Mononuclear cell (primary cell): ENCODE results near the gene ELF4. TPM values are rescaled to one million over a fixed set of nuclear protein-coding genes. Genes with fewer than 3 reads are reported as not detected.

Experiments
- H3K27me3 ChIP-seq: 2 replicates; pipeline ENCODE4 v1.6.0; 2011; ENCODE audit warnings: low read length, control low read depth; ENCODE audit not compliant: insufficient read depth
- H3K4me1 ChIP-seq: 2 replicates; pipeline ENCODE4 v1.5.1; 2011; ENCODE audit warnings: mild to moderate bottlenecking, low read length, control low read depth; ENCODE audit not compliant: insufficient read depth
- H3K4me3 ChIP-seq: 2 replicates; pipeline ENCODE4 v1.5.1; 2011; ENCODE audit warnings: mild to moderate bottlenecking, low read length, moderate library complexity
- H3K9me3 ChIP-seq: 2 replicates; pipeline ENCODE4 v1.5.1; 2011; ENCODE audit warnings: low read depth, mild to moderate bottlenecking, control low read depth, low read length
- total RNA-seq: library from RNA; depleted of rRNA; stranded (reverse); fragments of >200 nt; gene quantifications from one replicate; pipeline ENCODE4 v1.2.3, GENCODE V29; 2012

ELF4 gene
- total RNA-seq, 1 donor: 52.1 TPM

GRCh38 chrX:130103605-130104004, 6.7 kb downstream of the ELF4 start:
- Histone ChIP-seq H3K9me3 (no peaks in the 10 kb centered on the region), H3K27me3 (no peaks in the 10 kb centered on the region), H3K4me3 (no peak overlapping the region), H3K4me1 (peaks cover 80% of the 10 kb centered on the region)

GRCh38 chrX:130100180-130100579, 10.1 kb downstream of the ELF4 start:
- H3K9me3 ChIP-seq: no peaks in the 10 kb centered on the region
- H3K4me3 ChIP-seq: no peak overlapping the region
- H3K4me1 ChIP-seq: peaks cover 66% of the 10 kb centered on the region
- H3K27me3 ChIP-seq: no peaks in the 10 kb centered on the region

DNA sequence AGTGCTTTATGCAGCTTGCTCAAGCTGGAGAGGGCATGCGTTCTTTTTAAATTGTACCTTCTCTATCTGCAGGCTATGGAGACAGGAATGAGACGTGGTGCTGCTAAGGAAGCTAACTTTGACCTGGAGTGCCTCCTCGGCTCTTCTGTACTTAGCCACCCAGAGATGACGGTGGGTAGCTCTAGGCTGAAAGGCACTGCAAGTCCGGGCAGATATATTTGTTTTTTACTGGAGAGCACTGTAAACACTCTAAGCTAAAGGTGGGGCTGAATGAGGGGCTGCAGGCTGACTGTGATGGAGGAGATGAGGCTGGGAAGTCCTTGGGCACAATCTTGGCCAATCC, 12.1 kb downstream of the ELF4 start:
- peaks cover 65% of the 10 kb centered on the region for H3K4me1 ChIP-seq
- H3K9me3 ChIP-seq: no peaks in the 10 kb centered on the region
- no peaks in the 10 kb centered on the region for H3K27me3 ChIP-seq
- no peak overlapping the region for H3K4me3 ChIP-seq

DNA sequence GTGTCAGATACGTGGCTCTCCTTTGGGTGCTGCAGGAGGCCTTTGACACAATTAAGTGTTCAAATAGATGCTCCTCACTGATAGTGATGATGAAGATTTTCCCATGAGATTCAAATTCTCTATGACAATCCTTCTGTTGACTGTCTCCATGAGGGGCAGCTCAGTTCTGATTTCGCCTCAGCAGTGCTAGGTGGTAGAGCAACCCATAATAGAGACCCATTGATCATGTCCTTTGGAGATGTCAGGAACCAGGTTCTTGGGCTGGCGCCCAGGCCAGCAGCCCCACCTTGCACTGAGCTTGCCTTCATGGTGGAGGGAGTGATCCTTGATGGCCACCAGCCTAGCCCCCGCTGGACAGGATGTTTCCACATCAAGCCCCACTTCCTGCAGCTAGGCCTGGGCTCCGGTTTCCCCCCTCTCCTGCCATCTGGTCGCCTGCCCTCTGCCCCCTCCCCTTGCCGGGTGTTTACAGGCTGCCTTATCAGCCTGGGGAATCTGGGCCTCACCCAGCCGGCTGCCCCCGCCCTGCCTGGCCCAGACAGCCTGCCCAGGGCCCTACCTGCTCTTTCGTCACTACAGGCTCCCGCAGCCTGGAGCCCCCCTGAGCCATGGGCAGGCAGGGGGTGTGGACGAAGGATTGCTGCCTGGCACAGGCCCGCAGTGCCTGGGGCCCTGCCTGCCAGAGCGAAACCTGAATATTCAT, 12.6 kb downstream of the ELF4 start:
- Histone ChIP-seq H3K9me3 (no peaks in the 10 kb centered on the region), H3K4me3 (no peak overlapping the region), H3K4me1 (peaks cover 69% of the 10 kb centered on the region), H3K27me3 (no peaks in the 10 kb centered on the region)

DNA sequence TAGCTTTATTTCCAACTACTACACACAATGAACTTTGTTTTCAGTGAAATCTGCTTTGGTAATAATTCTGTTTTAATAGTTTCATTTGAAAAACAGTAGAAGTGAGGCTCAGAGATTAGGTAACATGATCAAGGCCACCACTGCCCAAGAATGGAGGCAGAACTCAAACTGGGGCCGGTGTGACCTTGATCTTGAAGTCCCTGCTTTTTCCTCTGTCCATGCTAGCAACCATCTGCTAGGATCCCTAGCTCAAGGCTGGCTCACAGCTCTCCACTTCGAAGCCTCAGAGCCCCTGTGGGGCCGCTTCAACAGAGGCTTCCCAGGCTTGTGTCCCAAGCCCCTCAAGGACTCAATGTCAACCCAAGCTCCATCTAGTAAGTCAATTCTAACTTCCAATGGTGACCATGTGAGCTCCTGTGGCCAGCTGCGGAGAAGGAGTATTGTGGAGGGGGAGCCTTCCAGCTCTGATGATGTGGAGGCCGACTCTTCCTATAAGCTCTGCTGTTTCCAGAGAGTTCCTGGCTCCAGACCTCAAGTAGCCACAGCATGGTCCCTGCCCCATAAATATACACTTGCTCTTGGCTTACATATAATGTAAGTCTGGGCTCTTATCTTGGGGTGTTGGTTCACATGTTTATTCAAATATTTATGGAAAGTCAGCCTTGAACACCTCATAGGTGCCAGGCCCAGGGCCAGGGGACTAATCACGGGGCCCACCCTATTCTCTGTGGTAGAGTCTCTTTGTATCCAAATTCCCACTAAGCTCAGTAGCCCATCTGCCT, 14.9 kb downstream of the ELF4 start:
- Histone ChIP-seq H3K4me3 (no peak overlapping the region), H3K9me3 (no peaks in the 10 kb centered on the region), H3K27me3 (no peaks in the 10 kb centered on the region), H3K4me1 (peaks cover 82% of the 10 kb centered on the region)

DNA sequence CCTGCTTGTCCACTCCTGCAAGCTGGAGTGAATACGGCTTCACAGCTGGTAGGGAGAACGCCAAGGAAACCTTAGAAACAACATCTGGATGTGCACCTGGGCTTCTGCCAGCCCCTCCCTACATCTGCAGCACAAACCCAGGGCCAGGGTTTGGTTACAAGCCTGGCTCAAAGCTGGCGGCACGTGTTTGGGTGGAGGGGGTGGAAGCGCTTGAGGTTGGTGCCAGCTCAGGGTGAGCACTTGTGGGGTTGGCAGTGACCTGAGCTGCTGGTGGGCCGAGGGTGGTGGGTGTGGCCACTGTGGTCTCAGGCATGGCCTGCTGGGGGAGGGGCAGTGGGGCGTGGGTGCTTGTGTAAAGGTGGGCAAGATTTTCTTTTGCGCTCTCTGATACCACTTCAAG, 15.6 kb downstream of the ELF4 start:
- Histone ChIP-seq H3K4me1 (peaks cover 81% of the 10 kb centered on the region), H3K4me3 (no peak overlapping the region), H3K27me3 (no peaks in the 10 kb centered on the region), H3K9me3 (no peaks in the 10 kb centered on the region)

GRCh38 chrX:130093271-130093670, 17.0 kb downstream of the ELF4 start:
- Histone ChIP-seq H3K27me3 (no peaks in the 10 kb centered on the region), H3K4me3 (no peak overlapping the region), H3K9me3 (no peaks in the 10 kb centered on the region), H3K4me1 (peaks cover 81% of the 10 kb centered on the region)

DNA sequence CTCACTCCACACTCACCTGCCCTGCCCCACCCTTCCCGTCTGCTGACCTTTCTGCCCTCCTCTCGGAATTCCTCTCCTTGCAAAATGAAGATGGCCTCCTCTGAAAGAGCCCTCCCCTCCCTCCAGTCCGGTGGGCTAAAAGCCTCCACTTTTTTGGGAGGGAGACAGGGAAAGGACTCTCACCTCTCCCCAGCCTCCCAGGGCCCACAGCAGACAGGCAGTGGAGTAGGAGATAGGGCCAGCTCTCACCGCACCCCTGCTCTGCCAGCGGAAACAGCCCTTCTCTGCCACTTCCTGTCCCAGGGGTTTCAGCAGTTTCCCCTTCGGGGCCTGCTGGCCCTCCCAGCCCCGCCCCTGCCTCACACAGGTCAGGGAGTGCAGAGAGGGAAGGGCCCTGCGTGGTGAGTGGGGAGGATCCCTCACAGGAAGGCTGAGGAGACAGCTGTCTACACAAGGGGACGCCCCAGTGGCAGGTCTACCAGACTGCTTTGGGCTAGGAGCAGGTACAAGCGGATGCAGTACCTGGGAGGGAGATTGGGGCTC, 18.2 kb downstream of the ELF4 start:
- no peaks in the 10 kb centered on the region for H3K27me3 ChIP-seq
- H3K9me3 ChIP-seq: no peaks in the 10 kb centered on the region
- peaks cover 83% of the 10 kb centered on the region for H3K4me1 ChIP-seq
- peak overlapping the region; percentile 23 for H3K4me3 ChIP-seq

DNA sequence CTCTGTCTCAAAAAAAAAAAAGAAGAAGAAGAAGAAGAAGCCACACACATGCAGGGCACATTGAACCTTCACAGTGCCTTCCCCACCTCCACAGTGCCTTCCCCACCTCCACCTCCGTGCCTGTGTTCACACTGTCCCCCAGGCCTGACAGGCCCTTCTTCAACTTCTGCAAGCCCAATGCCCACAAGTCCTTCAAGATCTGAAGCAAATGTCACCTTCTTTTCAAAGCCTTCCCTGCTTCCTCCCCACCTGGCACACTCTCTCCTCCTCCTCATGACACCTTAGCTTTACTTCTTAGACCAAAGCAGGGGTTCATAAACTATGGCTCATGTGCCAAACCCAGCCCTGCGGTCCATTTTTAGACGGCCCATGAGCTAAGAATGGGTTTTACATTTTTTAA, 19.9 kb downstream of the ELF4 start:
- H3K4me1 ChIP-seq: peaks cover 96% of the 10 kb centered on the region
- H3K9me3 ChIP-seq: no peaks in the 10 kb centered on the region
- H3K4me3 ChIP-seq: no peak overlapping the region
- no peaks in the 10 kb centered on the region for H3K27me3 ChIP-seq

DNA sequence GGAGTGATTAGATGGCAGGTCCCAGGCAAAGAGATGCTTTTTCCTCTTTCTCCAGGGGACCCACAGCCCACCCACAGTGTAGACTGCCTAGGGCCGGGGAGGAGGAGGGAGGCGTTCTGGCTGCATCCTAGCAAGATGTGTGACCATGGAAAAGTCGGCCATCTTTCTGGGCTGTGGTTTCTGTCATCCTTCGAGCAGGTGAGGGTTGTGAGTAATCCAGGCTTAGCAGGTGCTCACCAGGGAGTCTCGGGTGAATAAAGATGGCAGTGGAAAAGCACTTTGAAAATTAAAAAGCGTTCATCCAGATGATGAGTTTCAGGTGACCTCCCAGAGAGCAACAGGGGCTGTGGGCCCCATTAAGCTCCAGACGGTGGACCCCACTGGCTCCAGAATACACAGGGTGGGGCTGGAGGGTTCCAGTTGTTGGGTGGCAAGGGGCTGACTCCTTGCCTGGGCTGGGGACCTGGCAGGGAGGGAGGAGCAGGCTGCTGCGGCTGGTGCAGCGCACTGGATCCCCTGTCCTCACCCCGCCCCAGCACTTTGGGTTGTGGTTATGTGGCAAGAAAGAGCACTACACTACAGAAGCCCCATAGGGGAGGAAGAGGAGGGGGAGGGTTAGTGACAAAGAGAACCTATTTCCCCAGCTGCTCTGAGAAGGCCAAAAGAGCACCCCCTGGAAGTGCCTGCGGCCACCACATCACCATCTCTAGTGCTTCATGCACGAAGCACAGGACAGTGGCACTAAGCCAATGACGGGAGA, 23.7 kb downstream of the ELF4 start:
- Histone ChIP-seq H3K27me3 (no peaks in the 10 kb centered on the region), H3K9me3 (no peaks in the 10 kb centered on the region), H3K4me1 (peaks cover 97% of the 10 kb centered on the region), H3K4me3 (peak overlapping the region; percentile 42)

DNA sequence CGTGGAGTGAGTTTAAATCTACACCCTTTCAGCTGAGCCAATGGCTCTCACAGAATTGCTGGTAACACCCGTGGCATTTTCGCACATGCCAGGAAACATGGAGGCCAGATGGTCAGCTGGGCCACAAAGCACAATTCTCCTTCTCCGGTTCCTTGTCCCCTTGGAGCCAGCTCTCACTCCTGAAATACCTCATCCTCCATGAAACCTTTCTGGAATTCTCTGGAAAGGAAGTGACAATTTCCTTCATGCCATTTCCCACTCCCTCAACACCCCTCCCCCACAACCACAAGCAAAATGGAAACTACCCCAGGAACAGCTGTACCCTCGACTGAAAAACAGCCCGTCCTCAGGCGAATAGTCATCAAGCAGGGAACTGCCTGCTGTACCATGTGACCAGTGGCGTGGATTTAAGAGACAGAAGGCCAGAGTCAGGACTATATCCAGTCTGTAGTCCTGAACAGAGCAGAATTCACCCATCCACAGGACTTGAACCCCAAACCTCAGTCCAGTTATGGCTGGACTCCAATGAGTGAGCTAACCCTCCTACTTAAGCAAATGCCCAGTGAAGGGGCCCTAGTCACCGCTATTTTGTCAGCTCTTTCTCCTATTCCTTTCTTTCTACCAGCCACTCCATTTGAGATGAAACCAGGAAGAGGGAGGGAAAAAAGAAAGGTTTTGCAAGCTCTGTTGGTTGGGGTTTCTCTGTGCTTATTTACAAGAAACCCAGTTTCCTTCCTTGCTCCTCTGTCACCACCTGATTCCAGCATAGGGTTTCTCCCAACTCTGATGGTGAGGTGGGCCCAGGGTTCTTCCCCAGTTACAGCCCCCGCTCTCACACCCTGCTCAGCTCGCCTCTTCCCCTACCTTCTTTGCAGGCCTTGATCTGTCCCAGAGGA, 24.5 kb downstream of the ELF4 start:
- no peaks in the 10 kb centered on the region for H3K9me3 ChIP-seq
- H3K4me3 ChIP-seq: peak overlapping the region; percentile 42
- H3K27me3 ChIP-seq: no peaks in the 10 kb centered on the region
- H3K4me1 ChIP-seq: peaks cover 97% of the 10 kb centered on the region

DNA sequence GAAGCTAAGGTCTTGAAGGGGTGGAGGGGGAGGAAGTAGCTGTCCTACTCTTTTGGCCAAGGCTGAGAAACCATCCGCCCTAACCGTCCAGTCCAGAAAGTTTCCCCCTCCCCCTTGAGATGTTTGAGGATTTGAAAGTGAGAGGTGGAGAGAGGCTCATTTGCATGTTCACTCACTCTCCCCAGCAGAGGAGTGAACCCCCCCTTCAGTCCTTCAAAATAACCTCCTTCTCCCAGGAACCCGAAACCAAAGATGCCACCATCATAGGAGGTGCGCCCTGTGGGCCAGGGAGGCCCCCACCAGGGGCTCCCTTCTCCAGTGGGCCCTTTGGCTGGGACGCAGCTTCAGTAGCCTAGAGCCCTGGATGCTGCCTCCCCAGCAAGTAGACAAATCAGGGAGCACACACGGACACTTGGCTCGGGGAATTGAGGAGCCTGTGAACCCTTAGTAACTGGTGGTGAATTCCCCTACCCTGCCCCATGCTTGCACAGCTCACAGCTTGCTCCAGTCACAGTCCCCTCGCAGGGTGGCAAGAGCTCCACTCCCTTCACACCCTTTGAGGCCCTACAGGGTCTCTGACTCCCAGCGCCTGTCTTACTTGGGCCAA, 25.6 kb downstream of the ELF4 start:
- Histone ChIP-seq H3K4me3 (peak overlapping the region; percentile 42), H3K4me1 (peaks cover 97% of the 10 kb centered on the region), H3K9me3 (no peaks in the 10 kb centered on the region), H3K27me3 (no peaks in the 10 kb centered on the region)

DNA sequence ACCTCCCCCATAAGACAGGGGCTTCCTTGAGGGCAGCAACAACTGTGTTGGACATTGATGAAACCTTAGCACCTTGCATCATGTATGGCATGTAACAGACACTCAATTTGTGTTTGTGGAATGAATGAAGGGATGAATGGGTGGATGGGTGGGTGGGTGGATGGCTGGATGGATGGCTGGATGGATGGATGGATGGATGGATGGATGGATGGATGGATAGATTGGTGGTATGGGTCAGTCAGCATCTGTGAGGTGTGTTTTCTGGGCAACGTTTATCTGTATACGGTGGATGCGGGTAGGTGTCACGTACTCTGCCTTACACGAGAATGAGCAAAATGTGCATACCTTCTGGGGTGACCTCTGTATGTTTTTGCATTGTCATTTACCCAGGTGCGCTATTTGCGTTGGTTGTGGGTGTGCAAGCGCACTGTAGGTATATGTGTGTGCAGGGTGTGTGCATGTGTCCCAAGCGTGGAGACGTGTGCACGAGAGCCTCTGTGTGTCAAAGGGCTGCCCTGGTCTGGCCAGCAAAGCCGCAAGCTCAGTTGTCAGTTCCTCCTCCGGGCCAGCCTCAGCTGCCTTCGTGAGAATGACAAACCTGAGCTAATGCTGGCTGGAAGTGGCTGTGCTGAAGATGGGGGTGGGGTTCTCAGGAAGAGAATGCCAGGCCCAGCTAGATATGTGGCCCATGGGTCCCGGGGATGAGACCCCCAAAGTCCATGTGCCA, 26.5 kb downstream of the ELF4 start:
- H3K4me3 ChIP-seq: no peak overlapping the region
- no peaks in the 10 kb centered on the region for H3K27me3 ChIP-seq
- H3K4me1 ChIP-seq: peaks cover 88% of the 10 kb centered on the region
- H3K9me3 ChIP-seq: no peaks in the 10 kb centered on the region
